Hepatocyte (in vitro differentiated cells): Measurements from ENCODE around the gene EHBP1.

ENCODE experiments used
- CTCF ChIP-seq: fragments of 200-600 bp; sonication (generic); IDR thresholded peaks from 2 replicates; pipeline ENCODE4 v1.5.1; 2016; ENCODE audit warnings: antibody characterized with exemption, mild to moderate bottlenecking; ENCODE audit not compliant: poor library complexity
- EZH2 ChIP-seq: fragments of 200-600 bp; sonication (generic); IDR thresholded peaks from 2 replicates; pipeline ENCODE4 v1.6.1; 2016; ENCODE audit warnings: antibody characterized with exemption, mild to moderate bottlenecking, borderline replicate concordance

GRCh38 chr2:63007813-63008458 lies 302.4 kb downstream of the EHBP1 start:
- TF ChIP-seq CTCF (no peak), EZH2 (no peak)
